H1 (cell line): ENCODE data around the gene DENND1A. TPM values are rescaled to one million over a fixed set of nuclear protein-coding genes. Genes with fewer than 3 reads are reported as not detected.

Source experiments
- CTCF ChIA-PET: fragments of 300-600 bp; sonication (Branson Sonifier 250); formaldehyde crosslinking; loops from one replicate; lab custom pipeline; 2021; ENCODE audit not compliant: partially characterized antibody; lab: Charles Lee
- POLR2A ChIA-PET: fragments of 300-600 bp; sonication (Branson Sonifier 250); formaldehyde crosslinking; loops from one replicate; lab custom pipeline; 2021; ENCODE audit warnings: inconsistent platforms; ENCODE audit not compliant: partially characterized antibody; lab: Charles Lee
- DNase-seq, 2 experiments: peaks; one replicate each; pipeline versions ENCODE4 v3.0.0 to v3.0.0-alpha.2; 2010 to 2022; ENCODE audit warnings: low spot score in 2 of 2, low read depth in 1 of 2, mixed read lengths in 1 of 2
- FAIRE-seq: peaks from 2 replicates; lab custom pipeline; 2011; peaks lifted over from hg19 to GRCh38; lab: Jason Lieb, UNC
- H2AFZ ChIP-seq: 2 replicates; pipeline ENCODE4 v1.8.1; 2012; ENCODE audit warnings: low read length, inconsistent platforms
- H2AK5ac ChIP-seq: 2 replicates; pipeline ENCODE4 v1.6.1; 2013; ENCODE audit warnings: low read depth, low read length
- H2BK120ac ChIP-seq: replicated peaks from 2 replicates; pipeline ENCODE3; 2013; ENCODE audit warnings: low read depth, low read length, inconsistent platforms
- H2BK12ac ChIP-seq: 2 replicates; pipeline ENCODE4 v1.6.1; 2013; ENCODE audit warnings: low read depth, low read length
- H2BK15ac ChIP-seq: 2 replicates; pipeline ENCODE4 v1.6.1; 2013; ENCODE audit warnings: low read length
- H2BK20ac ChIP-seq: 2 replicates; pipeline ENCODE4 v1.6.1; 2013; ENCODE audit warnings: low read length
- H2BK5ac ChIP-seq: 2 replicates; pipeline ENCODE4 v1.6.1; 2013; ENCODE audit warnings: low read depth, low read length
- H3K14ac ChIP-seq: 2 replicates; pipeline ENCODE4 v1.6.1; 2013; ENCODE audit warnings: inconsistent platforms; ENCODE audit not compliant: insufficient read length
- H3K18ac ChIP-seq: 2 replicates; pipeline ENCODE4 v1.6.1; 2013; ENCODE audit warnings: low read length; ENCODE audit errors: extremely low read depth
- H3K23ac ChIP-seq: 2 replicates; pipeline ENCODE4 v1.6.1; 2013; ENCODE audit warnings: inconsistent platforms; ENCODE audit not compliant: insufficient read length
- H3K23me2 ChIP-seq: 2 replicates; pipeline ENCODE4 v1.6.1; 2013; ENCODE audit warnings: low read depth, low read length
- H3K27ac ChIP-seq: 2 replicates; pipeline ENCODE4 v1.6.1; 2011; ENCODE audit warnings: low read depth, low read length, inconsistent platforms
- H3K27me3 ChIP-seq, 4 experiments: replicated peaks in 1 of 4; 1 replicate in 1 of 4; 2 replicates in 3 of 4; pipeline versions ENCODE4 v1.6.1 to v1.8.1; 2011 to 2013; ENCODE audit warnings: low read length in 3 of 4, mild to moderate bottlenecking in 3 of 4, inconsistent platforms in 2 of 4, mixed read lengths in 2 of 4, moderate library complexity in 1 of 4; ENCODE audit not compliant: control insufficient read depth in 3 of 4, insufficient read depth in 3 of 4; ENCODE audit errors: extremely low read depth in 1 of 4
- H3K36me3 ChIP-seq, 4 experiments: 2 replicates each; pipeline versions ENCODE4 v1.6.1 to v1.8.1; 2011 to 2013; ENCODE audit warnings: mild to moderate bottlenecking in 4 of 4, low read length in 3 of 4, moderate library complexity in 2 of 4, control low read depth in 1 of 4, inconsistent platforms in 1 of 4; ENCODE audit not compliant: insufficient read depth in 4 of 4, control insufficient read depth in 2 of 4
- H3K4ac ChIP-seq: replicated peaks from 2 replicates; pipeline ENCODE3; 2013; ENCODE audit warnings: low read length, low read depth, mixed read lengths, inconsistent platforms; ENCODE audit not compliant: insufficient read length
- H3K4me1 ChIP-seq, 4 experiments: replicated peaks in 1 of 4; 1 replicate in 1 of 4; 2 replicates in 3 of 4; pipeline versions ENCODE4 v1.6.1 to v1.8.1; 2011 to 2013; ENCODE audit warnings: low read length in 3 of 4, inconsistent platforms in 2 of 4, mixed read lengths in 1 of 4; ENCODE audit not compliant: insufficient read depth in 4 of 4, control insufficient read depth in 3 of 4
- H3K4me2 ChIP-seq, 2 experiments: 2 replicates each; pipeline versions ENCODE4 v1.6.1 to v1.8.1; 2011 to 2013; ENCODE audit warnings: low read depth in 2 of 2, low read length in 2 of 2, control low read depth in 1 of 2, inconsistent platforms in 1 of 2, mild to moderate bottlenecking in 1 of 2; ENCODE audit not compliant: insufficient read depth in 1 of 2
- H3K4me3 ChIP-seq, 4 experiments: fragments of 200-600, 300-600 bp in 1 of 4; sonication (generic), shearing (Covaris generic), sonication (Bioruptor Twin) in 1 of 4; 2 replicates each; pipeline versions ENCODE4 v1.5.1 to v1.8.1; 2011 to 2016; ENCODE audit warnings: low read length in 4 of 4, low read depth in 3 of 4, control low read depth in 2 of 4, inconsistent platforms in 2 of 4, mild to moderate bottlenecking in 2 of 4, mixed read lengths in 1 of 4, moderate library complexity in 1 of 4; ENCODE audit not compliant: insufficient read depth in 2 of 4; ENCODE audit errors: extremely low read depth in 1 of 4
- H3K56ac ChIP-seq: replicated peaks from 2 replicates; pipeline ENCODE3; 2013; ENCODE audit warnings: low read depth, mild to moderate bottlenecking, mixed read lengths, low read length, inconsistent platforms; ENCODE audit not compliant: insufficient read length
- H3K79me1 ChIP-seq: 2 replicates; pipeline ENCODE4 v1.6.1; 2013; ENCODE audit warnings: low read depth, low read length, control low read depth
- H3K79me2 ChIP-seq, 2 experiments: 2 replicates each; pipeline versions ENCODE4 v1.6.1 to v1.8.1; 2012 to 2013; ENCODE audit warnings: low read length in 2 of 2, mild to moderate bottlenecking in 2 of 2, inconsistent platforms in 1 of 2; ENCODE audit not compliant: insufficient read depth in 2 of 2, control insufficient read depth in 1 of 2
- H3K9ac ChIP-seq, 4 experiments: replicated peaks in 1 of 4; 1 replicate in 1 of 4; 2 replicates in 3 of 4; pipeline versions ENCODE4 v1.6.1 to v1.8.1; 2011 to 2013; ENCODE audit warnings: low read depth in 3 of 4, low read length in 3 of 4, control low read depth in 2 of 4, mild to moderate bottlenecking in 2 of 4, moderate library complexity in 2 of 4, inconsistent platforms in 1 of 4; ENCODE audit errors: extremely low read depth in 1 of 4
- H3K9me3 ChIP-seq, 2 experiments: 2 replicates each; pipeline versions ENCODE4 v1.6.1 to v1.8.1; 2012 to 2013; ENCODE audit warnings: mild to moderate bottlenecking in 2 of 2, moderate library complexity in 2 of 2, control low read depth in 1 of 2, inconsistent platforms in 1 of 2, low read depth in 1 of 2, low read length in 1 of 2, mixed read lengths in 1 of 2; ENCODE audit not compliant: insufficient read depth in 2 of 2
- H4K20me1 ChIP-seq, 2 experiments: replicated peaks in 1 of 2; 2 replicates each; pipeline versions ENCODE3 to v1.8.1; 2011 to 2013; ENCODE audit warnings: inconsistent platforms in 2 of 2, low read length in 2 of 2, mild to moderate bottlenecking in 1 of 2; ENCODE audit not compliant: insufficient read depth in 2 of 2, control insufficient read depth in 1 of 2
- H4K5ac ChIP-seq: 2 replicates; pipeline ENCODE4 v1.6.1; 2013; ENCODE audit warnings: low read length, low read depth, mixed read lengths, inconsistent platforms; ENCODE audit not compliant: insufficient read length
- H4K8ac ChIP-seq: 2 replicates; pipeline ENCODE4 v1.8.0; 2013; ENCODE audit warnings: mild to moderate bottlenecking, moderate library complexity, low read length, inconsistent platforms; ENCODE audit not compliant: insufficient read depth; ENCODE audit errors: extremely low read depth
- H4K91ac ChIP-seq: replicated peaks from 2 replicates; pipeline ENCODE3; 2013; ENCODE audit warnings: low read length, mixed read lengths, inconsistent platforms; ENCODE audit not compliant: insufficient read length
- ATF3 ChIP-seq: IDR thresholded peaks from 2 replicates; pipeline ENCODE4 v1.6.1; 2011; ENCODE audit warnings: low read depth, mild to moderate bottlenecking, low read length; ENCODE audit not compliant: insufficient read depth
- EZH2 ChIP-seq: fragments of 200-600 bp; sonication (generic); IDR thresholded peaks from 2 replicates; pipeline ENCODE4 v1.7.1; 2012; ENCODE audit warnings: low read depth, mild to moderate bottlenecking, moderate library complexity, low read length, inconsistent platforms; ENCODE audit not compliant: severe bottlenecking
- JUND ChIP-seq: IDR thresholded peaks from 2 replicates; pipeline ENCODE4 v1.6.1; 2011; ENCODE audit warnings: mild to moderate bottlenecking, improper control_type of control experiment, low read length
- POLR2A ChIP-seq, 2 experiments: IDR thresholded peaks; 1 replicate in 1 of 2; 2 replicates in 1 of 2; pipeline ENCODE4 v1.6.1; 2011; ENCODE audit warnings: low read depth in 2 of 2, low read length in 2 of 2, mild to moderate bottlenecking in 2 of 2; ENCODE audit errors: control extremely low read depth in 1 of 2
- RXRA ChIP-seq: IDR thresholded peaks from 2 replicates; pipeline ENCODE4 v1.6.1; 2011; ENCODE audit warnings: low read depth, mild to moderate bottlenecking, low read length, moderate library complexity; ENCODE audit not compliant: insufficient read depth
- SUZ12 ChIP-seq: fragments of 200-600 bp; sonication (generic); IDR thresholded peaks from 2 replicates; pipeline ENCODE4 v1.6.1; 2012; ENCODE audit warnings: mild to moderate bottlenecking, inconsistent platforms, low read length, moderate library complexity, mixed read lengths
- TEAD4 ChIP-seq: IDR thresholded peaks from 2 replicates; pipeline ENCODE4 v1.6.1; 2012; ENCODE audit warnings: low read depth, low read length, inconsistent platforms, mixed read lengths
- WGBS, 2 experiments: shearing (Covaris generic) in 1 of 2; methylation state at CpG; one replicate each; pipeline versions ENCODE4 v1.1.6 to v1.1.7; 2013 to 2015; ENCODE audit warnings: low lambda C conversion rate in 2 of 2, mixed read lengths in 2 of 2, inconsistent platforms in 1 of 2, low coverage in 1 of 2, missing lambda C conversion rate in 1 of 2; ENCODE audit not compliant: insufficient replicate concordance in 2 of 2, insufficient coverage in 1 of 2, insufficient read length in 1 of 2; ENCODE audit errors: extremely low coverage in 1 of 2, missing lambda C conversion rate in 1 of 2; 5-methylcytosine and 5-hydroxymethylcytosine counted together
- polyA plus RNA-seq, 7 experiments: library from polyadenylated mRNA; depleted of rRNA in 3 of 7; stranded (reverse) in 5 of 7; unstranded in 2 of 7; fragments of >200 nt in 5 of 7; fragments of 200-250 nt in 2 of 7; gene quantifications; 1 replicate in 5 of 7; 2 replicates in 1 of 7; 4 replicates in 1 of 7; pipeline versions ENCODE4 v1.2.1 to v1.2.3, GENCODE V29; 2011 to 2013; ENCODE audit warnings: missing spikeins in 2 of 7, mixed read lengths in 2 of 7
- total RNA-seq: library from RNA; stranded (reverse); fragmentation: NEBNext Ultra II Directional; extraction: Animal tissue kit (Norgen Biotek cat#: 25700); gene quantifications from 2 replicates; pipeline ENCODE4 v1.2.1, GENCODE V29; 2021

DENND1A gene
- total and polyA plus RNA-seq, 2 of the 8 experiments (the other 6 are each of a cell fraction or from before 2014, with no cell fraction given) = 24.1 to 26.4 TPM

DNA sequence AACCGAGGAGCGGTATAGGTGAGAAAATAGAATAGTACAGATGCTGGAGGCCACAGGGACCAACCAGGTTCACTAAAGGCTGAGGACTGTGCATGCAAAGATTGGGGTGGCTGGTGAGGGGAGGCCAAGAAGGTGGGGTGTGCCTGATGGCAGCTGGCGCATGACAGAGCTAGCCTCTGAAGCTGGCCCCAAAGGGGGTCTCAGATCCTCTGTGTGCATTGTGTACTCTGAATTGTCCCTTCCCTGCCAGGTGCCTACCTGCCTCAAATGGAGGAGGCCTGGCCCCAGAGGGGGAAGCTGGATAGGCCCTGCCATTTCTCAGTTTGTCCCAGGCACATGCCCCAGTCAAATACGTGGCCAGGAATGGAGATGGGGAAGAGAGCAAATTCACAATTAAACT lies 510.8 kb downstream of the DENND1A start:
- H3K4ac ChIP-seq = no peak overlapping the region
- no peak overlapping the region for H3K27ac ChIP-seq
- no peak overlapping the region for H3K9ac ChIP-seq
- no peaks in the 10 kb centered on the region for H3K79me1 ChIP-seq
- WGBS, 2 experiments = 86% methylated on average over 4 of the region's 4 CpGs; no CpG with 5 or more reads in 1 of the 2 experiments
- H2BK5ac ChIP-seq = no peak overlapping the region
- DNase-seq = no peak
- H4K20me1 ChIP-seq = no peaks in the 10 kb centered on the region
- H3K23ac ChIP-seq = no peak overlapping the region
- H3K56ac ChIP-seq = no peak overlapping the region
- H2AK5ac ChIP-seq = no peak overlapping the region; the same call in 1 of the 2 replicates
- H3K9me3 ChIP-seq = no peaks in the 10 kb centered on the region
- H4K91ac ChIP-seq = no peak overlapping the region
- no peaks in the 10 kb centered on the region for H3K27me3 ChIP-seq
- H3K79me2 ChIP-seq = no peaks in the 10 kb centered on the region
- H2BK120ac ChIP-seq = no peak overlapping the region
- H3K36me3 ChIP-seq = no peaks in the 10 kb centered on the region
- H2AFZ ChIP-seq = no peak overlapping the region
- H2BK12ac ChIP-seq = no peak overlapping the region
- CTCF ChIA-PET = interaction anchor here (0.6 to 2.5 kb wide), 6 partner anchors 17 to 110 kb away, joined by 3 to 10 read pairs (median 3); no protein-coding TSS in a partner anchor
- H3K4me1 ChIP-seq = peaks cover 5 to 20% (median 13%) of the 10 kb centered on the region in 4 experiments
- TF ChIP-seq POLR2A (IDR thresholded peaks at IDR 0.05; ENCODE audit: control extremely low read depth in 1 of 2, low read depth in 2 of 2, low read length in 2 of 2) (no peak), JUND (no peak), SUZ12 (no peak; the same call in 1 of the 2 replicates), EZH2 (no peak), RXRA (no peak), ATF3 (no peak), TEAD4 (no peak)
- TF ChIP-seq, all 59 proteins: peak for 0
- no peak overlapping the region for H3K4me2 ChIP-seq
- H3K14ac ChIP-seq = no peak overlapping the region
- H3K4me3 ChIP-seq = no peak overlapping the region
- no peak overlapping the region for H4K5ac ChIP-seq
- FAIRE-seq = no peak
- H2BK15ac ChIP-seq = no peak overlapping the region
- H2BK20ac ChIP-seq = no peak overlapping the region
- H4K8ac ChIP-seq = no peak overlapping the region
- H3K23me2 ChIP-seq = no peaks in the 10 kb centered on the region
- POLR2A ChIA-PET = interaction anchor here (0.6 to 1.4 kb wide), 2 partner anchors 12 to 27 kb away, joined by 3 read pairs; no protein-coding TSS in a partner anchor
- H3K18ac ChIP-seq = no peak overlapping the region
